Left ventricle myocardium inferior (tissue), 1 donor: Measurements from ENCODE around the gene DDX28. TPM values are rescaled to one million over a fixed set of nuclear protein-coding genes. Genes with fewer than 3 reads are reported as not detected.

ENCODE experiments used
- DNase-seq: peaks from one replicate; pipeline ENCODE4 v3.0.0-alpha.2; 2020
- H3K27ac ChIP-seq: fragments of 200-600 bp; replicated peaks from 2 replicates; pipeline ENCODE4 v1.8.0; 2021
- H3K27me3 ChIP-seq: fragments of 200-600 bp; 2 replicates; pipeline ENCODE4 v1.8.0; 2021; ENCODE audit warnings: low read depth
- H3K36me3 ChIP-seq: fragments of 200-600 bp; 2 replicates; pipeline ENCODE4 v1.8.0; 2021
- H3K4me1 ChIP-seq: fragments of 200-600 bp; 2 replicates; pipeline ENCODE4 v1.8.0; 2021
- H3K4me3 ChIP-seq: fragments of 200-600 bp; 2 replicates; pipeline ENCODE4 v1.8.0; 2021; ENCODE audit warnings: mild to moderate bottlenecking, moderate library complexity
- H3K9me3 ChIP-seq: fragments of 200-600 bp; replicated peaks from 2 replicates; pipeline ENCODE4 v1.8.0; 2021
- CTCF ChIP-seq: fragments of 200-600 bp; IDR thresholded peaks from 2 replicates; pipeline ENCODE4 v1.8.0; 2021; ENCODE audit warnings: antibody characterized with exemption, mild to moderate bottlenecking, borderline replicate concordance
- intact Hi-C: fragments of 100-400 bp; cut with micrococcal nuclease; formaldehyde crosslinking; loops from one replicate; pipeline ENCODE4 v1.11.0; 2022
- total RNA-seq: library from RNA; stranded (reverse); fragmentation: NEBNext Ultra II Directional; extraction: Animal tissue kit (Norgen Biotek cat#: 25700); gene quantifications from one replicate; pipeline ENCODE4 v1.2.1, GENCODE V29; 2021
- donor health status: DM: no; HTN: yes; CAD: no; lungs with severe emphysema.

Gene DDX28
- total RNA-seq, 1 donor from 2014 or later = 8.9 TPM

DNA sequence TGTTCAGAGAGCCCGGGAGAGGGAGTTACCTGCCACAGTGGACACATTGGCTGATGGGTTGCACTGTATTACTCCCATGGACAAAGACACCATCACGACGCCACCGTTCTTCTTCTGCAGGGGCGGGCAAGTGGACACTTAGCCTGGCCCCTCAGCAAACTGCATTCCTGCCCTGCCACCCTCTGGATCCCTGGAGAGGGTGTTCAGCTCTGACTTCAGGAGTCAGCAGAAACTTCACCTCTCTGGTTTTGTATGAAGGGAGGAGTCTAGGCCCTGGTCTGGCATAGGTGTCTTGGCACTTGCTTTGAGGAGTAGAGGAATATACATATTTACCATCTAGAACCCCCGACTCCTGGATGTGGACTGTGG lies 33.0 kb downstream of the DDX28 start:
- Histone ChIP-seq H3K36me3 (no peaks in the 10 kb centered on the region), H3K4me1 (peaks cover 32% of the 10 kb centered on the region), H3K27ac (no peak overlapping the region), H3K4me3 (no peak overlapping the region), H3K9me3 (no peaks in the 10 kb centered on the region), H3K27me3 (no peaks in the 10 kb centered on the region)
- DNase-seq = no peak
- no peak for TF ChIP-seq CTCF
- intact Hi-C loops = no loop called here

GRCh38 chr16:67989322-67990017 lies 33.6 kb downstream of the DDX28 start:
- H3K27me3 ChIP-seq = no peaks in the 10 kb centered on the region
- intact Hi-C loops = no loop called here
- no peaks in the 10 kb centered on the region for H3K9me3 ChIP-seq
- no peaks in the 10 kb centered on the region for H3K36me3 ChIP-seq
- H3K4me1 ChIP-seq = peaks cover 37% of the 10 kb centered on the region
- H3K4me3 ChIP-seq = no peak overlapping the region
- no peak overlapping the region for H3K27ac ChIP-seq
- TF ChIP-seq CTCF = no peak
- DNase-seq = no peak

DNA sequence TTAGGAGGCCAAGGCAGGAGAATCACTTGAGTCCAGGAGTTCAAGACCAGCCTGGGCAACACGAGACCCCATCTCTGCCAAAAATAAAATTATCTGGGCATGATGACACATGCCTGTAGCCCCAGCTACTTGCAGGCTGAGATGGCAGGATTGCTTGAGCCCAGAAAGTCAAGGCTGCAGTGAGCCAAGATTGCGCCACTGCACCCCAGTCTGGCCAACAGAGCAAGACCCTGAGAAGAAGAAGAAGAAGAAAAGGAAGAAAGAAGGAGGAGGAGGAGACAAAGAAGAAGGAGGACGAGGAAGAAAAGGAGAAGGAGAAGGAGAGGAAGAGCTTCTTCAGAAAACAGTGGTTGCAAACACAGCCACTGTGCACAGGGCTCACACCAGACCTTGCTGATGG lies 34.4 kb downstream of the DDX28 start:
- Histone ChIP-seq H3K36me3 (no peaks in the 10 kb centered on the region), H3K4me1 (peaks cover 41% of the 10 kb centered on the region), H3K9me3 (no peaks in the 10 kb centered on the region), H3K4me3 (no peak overlapping the region), H3K27ac (no peak overlapping the region), H3K27me3 (no peaks in the 10 kb centered on the region)
- intact Hi-C loops = no loop called here
- TF ChIP-seq CTCF = no peak
- DNase-seq = no peak

GRCh38 chr16:67987460-67988160 lies 35.4 kb downstream of the DDX28 start:
- H3K4me1 ChIP-seq = peaks cover 40% of the 10 kb centered on the region
- H3K27me3 ChIP-seq = no peaks in the 10 kb centered on the region
- no peaks in the 10 kb centered on the region for H3K9me3 ChIP-seq
- no peak overlapping the region for H3K4me3 ChIP-seq
- intact Hi-C loops = no loop called here
- H3K27ac ChIP-seq = peak overlapping the region; percentile 66
- no peak for DNase-seq
- TF ChIP-seq CTCF = no peak
- H3K36me3 ChIP-seq = no peaks in the 10 kb centered on the region

DNA sequence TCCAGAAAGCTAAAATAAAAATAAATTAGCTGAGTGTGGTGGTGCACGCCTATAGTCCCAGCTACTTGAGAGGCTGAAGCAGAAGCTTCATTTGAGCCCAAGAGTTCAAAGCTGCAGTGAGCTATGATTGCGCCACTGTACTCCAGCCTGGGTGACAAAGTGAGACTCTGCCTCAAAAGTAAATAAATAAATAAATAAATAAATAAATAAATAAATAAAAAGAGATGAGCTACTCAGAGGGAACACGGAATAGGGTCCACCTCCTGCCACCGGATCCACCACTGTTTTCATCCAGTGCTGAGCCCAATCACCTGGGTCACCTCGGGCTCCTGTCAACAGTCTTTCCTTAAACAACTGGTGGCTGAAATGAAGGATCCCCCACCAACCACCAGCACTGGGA lies 36.1 kb downstream of the DDX28 start:
- peak overlapping the region; percentile 66 for H3K27ac ChIP-seq
- H3K27me3 ChIP-seq = no peaks in the 10 kb centered on the region
- H3K36me3 ChIP-seq = no peaks in the 10 kb centered on the region
- DNase-seq = no peak
- no peaks in the 10 kb centered on the region for H3K9me3 ChIP-seq
- no peak for TF ChIP-seq CTCF
- H3K4me1 ChIP-seq = peaks cover 38% of the 10 kb centered on the region
- intact Hi-C loops = no loop called here
- no peak overlapping the region for H3K4me3 ChIP-seq
